Kidney (tissue), 14 donors: ENCODE results near the gene ADAM8. TPM values are rescaled to one million over a fixed set of nuclear protein-coding genes. Genes with fewer than 3 reads are reported as not detected.
"Not testable (repeated sequence)": the region's sequence is repeated elsewhere in the genome, so short reads cannot be mapped to it uniquely, and the experiment has no call there.

ENCODE experiments used
- DNase-seq, 5 donors: peaks; one replicate each; pipeline ENCODE4 v3.0.0-alpha.2; 2013 to 2020
- FAIRE-seq: peaks from 2 replicates; lab custom pipeline; 2012; peaks lifted over from hg19 to GRCh38; lab: Jason Lieb, UNC
- H3K27ac ChIP-seq, 2 donors: one replicate each; pipeline ENCODE4 v1.7.0; 2013; ENCODE audit warnings: low read depth in 2 of 2, low read length in 2 of 2, inconsistent platforms in 1 of 2
- H3K27me3 ChIP-seq: one replicate; pipeline ENCODE4 v1.7.1; 2013; ENCODE audit warnings: low read length, inconsistent platforms; ENCODE audit not compliant: control insufficient read depth, insufficient read depth
- H3K36me3 ChIP-seq, 3 donors: one replicate each; pipeline versions ENCODE4 v1.7.0 to v1.7.1; 2013; ENCODE audit warnings: low read length in 3 of 3, control low read depth in 1 of 3, inconsistent platforms in 1 of 3; ENCODE audit not compliant: insufficient read depth in 3 of 3, control insufficient read depth in 2 of 3
- H3K4me1 ChIP-seq, 3 donors: one replicate each; pipeline versions ENCODE4 v1.7.0 to v1.7.1; 2013; ENCODE audit warnings: low read length in 3 of 3, inconsistent platforms in 1 of 3, low read depth in 1 of 3; ENCODE audit not compliant: control insufficient read depth in 2 of 3, insufficient read depth in 2 of 3
- H3K4me3 ChIP-seq, 3 donors: one replicate each; pipeline versions ENCODE4 v1.7.0 to v1.8.1; 2013; ENCODE audit warnings: low read length in 3 of 3, control low read depth in 1 of 3, inconsistent platforms in 1 of 3
- H3K9ac ChIP-seq, 3 donors: one replicate each; pipeline versions ENCODE4 v1.7.0 to v1.7.1; 2013; ENCODE audit warnings: low read length in 3 of 3, control low read depth in 1 of 3, inconsistent platforms in 1 of 3
- H3K9me3 ChIP-seq, 3 donors: one replicate each; pipeline versions ENCODE4 v1.7.0 to v1.7.1; 2013; ENCODE audit warnings: low read length in 3 of 3, control low read depth in 1 of 3, inconsistent platforms in 1 of 3; ENCODE audit not compliant: control insufficient read depth in 2 of 3, insufficient read depth in 1 of 3
- CTCF ChIP-seq: IDR thresholded peaks from 3 replicates; pipeline ENCODE4 v1.5.1; 2012; ENCODE audit warnings: mild to moderate bottlenecking, moderate library complexity, borderline replicate concordance; ENCODE audit not compliant: insufficient read depth; ENCODE audit errors: extremely low read depth
- intact Hi-C: fragments of 100-400 bp; cut with DNase I; formaldehyde crosslinking; loops from one replicate; pipeline ENCODE4 v1.11.1; 2022
- polyA plus RNA-seq: library from polyadenylated mRNA; stranded (reverse); fragments of 350-450 nt; fragmentation: Illumina TruSeq; extraction: RNeasy Lipid Tissue Mini Kit (QIAGEN cat#74804); gene quantifications from one replicate; pipeline ENCODE4 v1.2.3, GENCODE V29; 2014; ENCODE audit warnings: low read depth, low replicate concordance; ENCODE audit not compliant: insufficient read depth
- total RNA-seq: library from RNA; stranded (reverse); fragmentation: NEBNext Ultra II Directional; extraction: Animal tissue kit (Norgen Biotek cat#: 25700); gene quantifications from one replicate; pipeline ENCODE4 v1.2.1, GENCODE V29; 2021
- donor health status: control.
- donor health status: control.
- donor health status: control.
- donor health status: control.
- donor health status: control.
- donor health status: DM: yes; HTN: yes; CAD: no.
- donor health status: Normal renal cell carcinoma (clear cell type).

ADAM8 gene
- total and polyA plus RNA-seq, 2 donors from 2014 or later: 3.4 to 16.6 TPM

DNA sequence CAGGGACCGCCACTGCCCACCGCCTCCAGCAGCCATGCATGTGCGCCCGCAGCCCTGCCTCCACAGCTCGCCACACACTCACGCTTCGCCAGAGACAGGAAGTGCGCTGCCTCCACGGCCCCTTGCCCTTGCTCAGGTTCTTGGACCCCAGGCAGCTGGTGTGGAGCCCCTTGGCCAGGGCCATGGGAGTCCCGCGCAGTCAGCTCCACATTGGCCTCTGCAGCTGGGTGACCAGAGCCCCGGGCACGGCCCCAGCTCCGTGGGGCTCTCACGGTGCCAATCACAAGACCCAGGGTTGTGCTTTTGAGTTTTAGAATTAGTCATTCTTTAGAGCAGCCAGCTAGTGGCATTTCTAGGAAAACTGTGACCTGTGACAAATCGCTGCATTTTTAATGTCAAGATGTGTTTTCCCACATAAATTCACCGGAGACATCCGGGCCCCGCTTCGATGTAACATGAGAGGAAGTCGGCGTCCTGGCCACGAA lies 50.9 kb downstream of the ADAM8 start:
- peak in 4 of 5 donors; percentile 52 to 73 (median 66) for DNase-seq
- no peak for FAIRE-seq
- H3K4me3 ChIP-seq: no peak overlapping the region
- no peak overlapping the region for H3K9ac ChIP-seq
- H3K27me3 ChIP-seq: peaks cover 14% of the 10 kb centered on the region
- H3K27ac ChIP-seq: no peak overlapping the region
- intact Hi-C loops: no loop called here
- H3K9me3 ChIP-seq: no peaks in the 10 kb centered on the region
- no peaks in the 10 kb centered on the region for H3K4me1 ChIP-seq
- no peaks in the 10 kb centered on the region for H3K36me3 ChIP-seq
- no peak for TF ChIP-seq CTCF

DNA sequence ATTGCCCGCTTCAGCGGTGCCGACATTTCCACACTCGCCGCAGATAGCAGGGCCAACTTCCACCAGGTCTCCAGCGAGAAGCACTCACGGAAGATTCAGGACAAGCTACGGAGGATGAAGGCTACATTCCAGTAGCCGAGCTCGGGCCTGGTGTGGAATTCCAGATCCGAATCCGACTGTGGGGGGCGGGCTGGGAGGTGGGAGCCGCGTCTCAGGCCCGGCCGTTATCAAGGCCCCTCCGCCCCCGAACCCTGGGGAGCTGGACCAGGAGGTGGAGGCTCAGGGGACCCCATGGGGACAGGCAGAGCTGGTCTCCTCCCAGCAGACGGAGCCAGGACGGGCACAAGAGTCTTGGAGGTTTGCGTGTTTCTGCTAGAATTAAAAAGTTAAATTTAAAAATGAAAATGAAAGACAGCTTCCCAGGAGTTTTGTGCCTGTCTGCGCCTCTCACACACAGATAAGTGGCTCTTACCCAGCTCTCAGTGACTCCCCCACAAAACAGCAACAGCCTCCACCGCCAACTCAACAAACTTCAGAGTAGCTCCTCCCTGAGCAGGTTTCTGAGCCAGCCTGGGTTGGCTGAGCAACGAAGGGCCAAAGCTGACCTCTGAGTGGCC lies 51.8 kb downstream of the ADAM8 start:
- Histone ChIP-seq H3K36me3 (no peaks in the 10 kb centered on the region), H3K27me3 (peaks cover 14% of the 10 kb centered on the region), H3K9ac (no peak overlapping the region), H3K9me3 (no peaks in the 10 kb centered on the region), H3K4me1 (no peaks in the 10 kb centered on the region), H3K27ac (no peak overlapping the region), H3K4me3 (no peak overlapping the region)
- no peak for TF ChIP-seq CTCF
- peak; percentile 67 to 92 (median 87) for DNase-seq
- no peak for FAIRE-seq
- intact Hi-C loops: no loop called here

DNA sequence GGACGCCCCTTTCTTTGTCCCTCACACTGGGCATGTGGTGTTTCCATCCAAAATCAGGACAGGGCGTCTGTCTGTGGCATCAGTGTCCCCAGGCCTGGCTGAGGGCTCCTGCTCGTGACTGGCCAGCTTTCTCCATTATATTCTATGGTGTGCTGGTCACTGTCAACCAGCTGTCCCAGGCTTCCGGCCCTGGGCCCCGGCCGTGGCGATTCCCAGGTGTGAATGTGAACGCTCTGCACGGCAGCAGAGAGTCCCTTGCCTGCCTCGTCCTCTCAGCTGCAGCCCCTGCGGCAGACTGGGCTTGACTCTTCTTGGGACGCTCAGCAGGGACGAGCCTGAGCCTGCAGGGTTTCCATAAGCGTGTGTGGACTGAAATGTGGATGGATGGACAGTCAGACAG lies 52.6 kb downstream of the ADAM8 start:
- intact Hi-C loops: no loop called here
- Histone ChIP-seq H3K36me3 (no peaks in the 10 kb centered on the region), H3K4me1 (no peaks in the 10 kb centered on the region), H3K27me3 (peaks cover 9% of the 10 kb centered on the region), H3K4me3 (no peak overlapping the region), H3K27ac (no peak overlapping the region), H3K9me3 (no peaks in the 10 kb centered on the region), H3K9ac (no peak overlapping the region)
- FAIRE-seq: no peak
- TF ChIP-seq CTCF: no peak
- no peak for DNase-seq

DNA sequence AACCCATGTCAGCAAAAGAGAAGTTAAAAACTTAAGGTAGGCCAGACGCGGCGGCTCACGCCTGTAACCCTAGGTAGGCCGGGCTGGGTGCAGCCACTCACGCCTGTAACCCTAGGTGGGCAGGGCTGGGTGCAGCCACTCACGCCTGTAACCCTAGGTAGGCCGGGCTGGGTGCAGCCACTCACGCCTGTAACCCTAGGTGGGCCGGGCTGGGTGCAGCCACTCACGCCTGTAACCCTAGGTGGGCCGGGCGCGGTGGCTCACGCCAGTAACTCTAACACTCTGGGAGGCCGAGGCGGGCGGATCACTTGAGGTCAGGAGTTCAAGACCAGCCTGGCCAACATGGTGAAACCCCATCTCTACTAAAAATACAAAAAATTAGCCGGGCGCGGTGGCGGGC lies 54.9 kb downstream of the ADAM8 start:
- H3K27ac ChIP-seq, FAIRE-seq, DNase-seq, H3K4me3 ChIP-seq, H3K9me3 ChIP-seq, H3K36me3 ChIP-seq, H3K27me3 ChIP-seq, H3K4me1 ChIP-seq, H3K9ac ChIP-seq, intact Hi-C loops: not testable (repeated sequence)
